ENCODE data around the gene DCTPP1.

GRCh38 chr16:30443631-30444030, 13.8 kb upstream of the DCTPP1 start:
- TF ChIP-seq, protein P1, sequence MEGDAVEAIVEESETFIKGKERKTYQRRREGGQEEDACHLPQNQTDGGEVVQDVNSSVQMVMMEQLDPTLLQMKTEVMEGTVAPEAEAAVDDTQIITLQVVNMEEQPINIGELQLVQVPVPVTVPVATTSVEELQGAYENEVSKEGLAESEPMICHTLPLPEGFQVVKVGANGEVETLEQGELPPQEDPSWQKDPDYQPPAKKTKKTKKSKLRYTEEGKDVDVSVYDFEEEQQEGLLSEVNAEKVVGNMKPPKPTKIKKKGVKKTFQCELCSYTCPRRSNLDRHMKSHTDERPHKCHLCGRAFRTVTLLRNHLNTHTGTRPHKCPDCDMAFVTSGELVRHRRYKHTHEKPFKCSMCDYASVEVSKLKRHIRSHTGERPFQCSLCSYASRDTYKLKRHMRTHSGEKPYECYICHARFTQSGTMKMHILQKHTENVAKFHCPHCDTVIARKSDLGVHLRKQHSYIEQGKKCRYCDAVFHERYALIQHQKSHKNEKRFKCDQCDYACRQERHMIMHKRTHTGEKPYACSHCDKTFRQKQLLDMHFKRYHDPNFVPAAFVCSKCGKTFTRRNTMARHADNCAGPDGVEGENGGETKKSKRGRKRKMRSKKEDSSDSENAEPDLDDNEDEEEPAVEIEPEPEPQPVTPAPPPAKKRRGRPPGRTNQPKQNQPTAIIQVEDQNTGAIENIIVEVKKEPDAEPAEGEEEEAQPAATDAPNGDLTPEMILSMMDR (IDR thresholded peaks at IDR 0.05) = no peak
- TF ChIP-seq POLR2A (IDR thresholded peaks at IDR 0.05) = no peak
